ENCODE measurements around the gene RAPGEF4. TPM values are rescaled to one million over a fixed set of nuclear protein-coding genes. Genes with fewer than 3 reads are reported as not detected.

Gene RAPGEF4
- total and polyA plus RNA-seq, 4 donors: 6.4 to 33.5 (median 8.6) TPM

GRCh38 chr2:173079141-173079540 lies 343.5 kb downstream of the RAPGEF4 start:
- Histone ChIP-seq H3K4me3 (no peak overlapping the region), H3K4me1 (ENCODE audit: control insufficient read depth in 5 of 5, insufficient read depth in 5 of 5, low read length in 5 of 5) (peaks cover 3 to 30% (median 6%) of the 10 kb centered on the region in 5 donors), H3K9me3 (ENCODE audit: control insufficient read depth in 4 of 4, insufficient read depth in 3 of 4, low read length in 3 of 4) (no peaks in the 10 kb centered on the region), H3K27me3 (ENCODE audit: control insufficient read depth in 3 of 3, insufficient read depth in 3 of 3, low read length in 2 of 3) (no peaks in the 10 kb centered on the region), H3K36me3 (ENCODE audit: control insufficient read depth in 4 of 4, insufficient read depth in 4 of 4, low read length in 4 of 4) (no peaks in the 10 kb centered on the region), H3K9ac (ENCODE audit: insufficient read depth in 1 of 2, low read length in 2 of 2) (no peak overlapping the region), H3K27ac (ENCODE audit: low read depth in 1 of 2, low read length in 1 of 2) (peak overlapping the region in 1 of 2 donors; percentile 79)
- ATAC-seq (ENCODE audit: insufficient read depth, low FRiP score): no peak
- TF ChIP-seq CTCF (IDR thresholded peaks at IDR 0.05; ENCODE audit: control extremely low read depth, extremely low read depth): no peak
- DNase-seq: no peak
- WGBS, 2 donors: 84 to 86% methylated on average over 3 of the region's 3 CpGs

- no peak overlapping the region for H3K4me3 ChIP-seq
- H3K4me1 ChIP-seq (ENCODE audit: control insufficient read depth in 5 of 5, insufficient read depth in 5 of 5, low read length in 5 of 5): peaks cover 3 to 27% (median 6%) of the 10 kb centered on the region in 5 donors
- DNase-seq: no peak
- H3K9ac ChIP-seq (ENCODE audit: insufficient read depth in 1 of 2, low read length in 2 of 2): no peak overlapping the region
- no peak for TF ChIP-seq CTCF (IDR thresholded peaks at IDR 0.05; ENCODE audit: control extremely low read depth, extremely low read depth)
- H3K9me3 ChIP-seq (ENCODE audit: control insufficient read depth in 4 of 4, insufficient read depth in 3 of 4, low read length in 3 of 4): no peaks in the 10 kb centered on the region
- no peaks in the 10 kb centered on the region for H3K27me3 ChIP-seq (ENCODE audit: control insufficient read depth in 3 of 3, insufficient read depth in 3 of 3, low read length in 2 of 3)
- WGBS, 2 donors: 91 to 92% methylated on average over 6 of the region's 6 CpGs
- no peak for ATAC-seq (ENCODE audit: insufficient read depth, low FRiP score)
- H3K27ac ChIP-seq (ENCODE audit: low read depth in 1 of 2, low read length in 1 of 2): no peak overlapping the region
- no peaks in the 10 kb centered on the region for H3K36me3 ChIP-seq (ENCODE audit: control insufficient read depth in 4 of 4, insufficient read depth in 4 of 4, low read length in 4 of 4)
Observed at GRCh38 chr2:173079973-173080860, 344.6 kb downstream of the RAPGEF4 start.

- Histone ChIP-seq H3K9me3 (ENCODE audit: control insufficient read depth in 4 of 4, insufficient read depth in 3 of 4, low read length in 3 of 4) (no peaks in the 10 kb centered on the region), H3K36me3 (ENCODE audit: control insufficient read depth in 4 of 4, insufficient read depth in 4 of 4, low read length in 4 of 4) (peaks cover 0 to 3% (median 1%) of the 10 kb centered on the region in 4 donors), H3K27ac (ENCODE audit: low read depth in 1 of 2, low read length in 1 of 2) (peak overlapping the region; percentile 39 to 71), H3K9ac (ENCODE audit: insufficient read depth in 1 of 2, low read length in 2 of 2) (no peak overlapping the region), H3K4me3 (no peak overlapping the region), H3K27me3 (ENCODE audit: control insufficient read depth in 3 of 3, insufficient read depth in 3 of 3, low read length in 2 of 3) (no peaks in the 10 kb centered on the region), H3K4me1 (ENCODE audit: control insufficient read depth in 5 of 5, insufficient read depth in 5 of 5, low read length in 5 of 5) (peaks cover 5 to 21% (median 18%) of the 10 kb centered on the region in 5 donors)
- no peak for TF ChIP-seq CTCF (IDR thresholded peaks at IDR 0.05; ENCODE audit: control extremely low read depth, extremely low read depth)
- peak; percentile 38 for ATAC-seq (ENCODE audit: insufficient read depth, low FRiP score)
- DNase-seq: peak in 1 of 3 donors; percentile 45
- 60 to 80% methylated on average over 2 of the region's 2 CpGs for WGBS, 2 donors
Observed at GRCh38 chr2:173086518-173087213, 351.0 kb downstream of the RAPGEF4 start.
